Breast epithelium (tissue), 3 donors: ENCODE data around the gene PRPH.

Experiments
- CTCF ChIP-seq, 3 donors: fragments of 450-650 bp; IDR thresholded peaks; one replicate each; pipeline ENCODE4 v1.5.1; 2016 to 2017; ENCODE audit warnings: antibody characterized with exemption in 3 of 3, mild to moderate bottlenecking in 3 of 3, moderate library complexity in 3 of 3
- POLR2A ChIP-seq: fragments of 450-650 bp; IDR thresholded peaks from one replicate; pipeline ENCODE4 v1.6.1; 2016; ENCODE audit warnings: antibody characterized with exemption, mild to moderate bottlenecking, moderate library complexity
- POLR2AphosphoS5 ChIP-seq, 3 donors: sonication (generic); formaldehyde crosslinking; IDR thresholded peaks; one replicate each; pipeline ENCODE4 v1.6.1; 2017; ENCODE audit warnings: antibody characterized with exemption in 3 of 3

GRCh38 chr12:49340971-49341776 lies 46.2 kb downstream of the PRPH start:
- no peak for TF ChIP-seq POLR2AphosphoS5 (IDR thresholded peaks at IDR 0.05)
- TF ChIP-seq CTCF (IDR thresholded peaks at IDR 0.05), result no peak
- no peak for TF ChIP-seq POLR2A
